GM23248 (cell line): ENCODE results near the gene MAFG. TPM values are rescaled to one million over a fixed set of nuclear protein-coding genes. Genes with fewer than 3 reads are reported as not detected.

Experiments used
- DNase-seq: peaks from one replicate; pipeline ENCODE4 v3.0.0-alpha.2; 2015
- H2AFZ ChIP-seq: fragments of 200-600 bp; sonication (generic); 2 replicates; pipeline ENCODE4 v1.6.1; 2016; ENCODE audit warnings: antibody characterized with exemption
- H3F3A ChIP-seq: fragments of 200-600 bp; sonication (generic); 2 replicates; pipeline ENCODE4 v1.6.1; 2016; ENCODE audit warnings: mild to moderate bottlenecking, antibody characterized with exemption, mixed run types; ENCODE audit not compliant: insufficient read depth
- H3K27ac ChIP-seq: fragments of 200-600 bp; sonication (generic); 2 replicates; pipeline ENCODE4 v1.5.1; 2016; ENCODE audit warnings: mild to moderate bottlenecking
- H3K27me3 ChIP-seq: fragments of 200-600 bp; sonication (generic); replicated peaks from 2 replicates; pipeline ENCODE4 v1.6.1; 2016; ENCODE audit warnings: mild to moderate bottlenecking; ENCODE audit not compliant: insufficient read depth
- H3K36me3 ChIP-seq: fragments of 200-600 bp; sonication (generic); 2 replicates; pipeline ENCODE4 v1.6.1; 2016; ENCODE audit warnings: low read depth, mild to moderate bottlenecking
- H3K4me1 ChIP-seq: fragments of 200-600 bp; sonication (generic); 2 replicates; pipeline ENCODE4 v1.6.1; 2016; ENCODE audit warnings: mild to moderate bottlenecking; ENCODE audit not compliant: insufficient read depth
- H3K4me2 ChIP-seq: fragments of 200-600 bp; sonication (generic); one replicate; pipeline ENCODE4 v1.6.1; 2016; ENCODE audit warnings: mild to moderate bottlenecking; ENCODE audit not compliant: unreplicated experiment
- H3K4me3 ChIP-seq: fragments of 200-600 bp; sonication (generic); 2 replicates; pipeline ENCODE4 v1.5.1; 2016; ENCODE audit warnings: mild to moderate bottlenecking
- H3K79me2 ChIP-seq: fragments of 200-600 bp; sonication (generic); 2 replicates; pipeline ENCODE4 v1.6.1; 2016; ENCODE audit warnings: mild to moderate bottlenecking; ENCODE audit not compliant: insufficient read depth
- H3K9ac ChIP-seq: fragments of 200-600 bp; sonication (generic); 2 replicates; pipeline ENCODE4 v1.6.1; 2016; ENCODE audit warnings: mild to moderate bottlenecking
- H3K9me2 ChIP-seq: fragments of 200-600 bp; sonication (generic); 2 replicates; pipeline ENCODE4 v1.6.1; 2016; ENCODE audit warnings: mixed run types, mild to moderate bottlenecking, moderate library complexity; ENCODE audit not compliant: insufficient read depth
- H3K9me3 ChIP-seq: fragments of 200-600 bp; sonication (generic); one replicate; pipeline ENCODE4 v1.6.1; 2017; ENCODE audit warnings: low read depth
- H4K20me1 ChIP-seq: fragments of 200-600 bp; sonication (generic); 2 replicates; pipeline ENCODE4 v1.6.0; 2016; ENCODE audit not compliant: insufficient read depth
- EZH2 ChIP-seq: fragments of 200-600 bp; sonication (generic); IDR thresholded peaks from 2 replicates; pipeline ENCODE4 v1.6.1; 2018; ENCODE audit warnings: antibody characterized with exemption, mild to moderate bottlenecking; ENCODE audit not compliant: insufficient read depth, poor library complexity, severe bottlenecking
- EZH2phosphoT487 ChIP-seq: fragments of 200-600 bp; sonication (generic); IDR thresholded peaks from 2 replicates; pipeline ENCODE4 v1.6.1; 2018; ENCODE audit warnings: antibody characterized with exemption, moderate library complexity, mild to moderate bottlenecking, low read depth; ENCODE audit not compliant: insufficient read depth
- WGBS, 2 experiments: methylation state at CpG; one replicate each; pipeline ENCODE4 v1.1.6; 2015 to 2017; ENCODE audit warnings: low lambda C conversion rate in 2 of 2, low coverage in 1 of 2; ENCODE audit errors: missing lambda C conversion rate in 2 of 2; 5-methylcytosine and 5-hydroxymethylcytosine counted together
- in situ Hi-C: fragments of 300-500 bp; cut with MboI; formaldehyde crosslinking; loops from 2 replicates; pipeline ENCODE4 v1.15.0; 2020
- polyA plus RNA-seq: library from polyadenylated mRNA; unstranded; fragments of >200 nt; fragmentation: Nextera tagmentation; extraction: Ambion mirVana; gene quantifications from 2 replicates; pipeline ENCODE4 v1.2.1, GENCODE V29; 2016
- total RNA-seq: library from RNA; depleted of rRNA; stranded (reverse); fragments of >200 nt; shearing (Covaris generic); gene quantifications from 2 replicates; pipeline ENCODE4 v1.2.3, GENCODE V29; 2014

Gene MAFG
- total and polyA plus RNA-seq, 2 experiments from 2014 or later, result 5.0 to 19.8 TPM

GRCh38 chr17:81939218-81939617, 11.7 kb upstream of the MAFG start:
- 0 out of 2 replicates have a peak, but pooled peaks cover 7% of the 10 kb centered on the region for H3K4me1 ChIP-seq
- no peaks in the 10 kb centered on the region for H3K9me2 ChIP-seq
- no peaks in the 10 kb centered on the region for H3K36me3 ChIP-seq
- no peak overlapping the region for H2AFZ ChIP-seq
- H3K4me3 ChIP-seq, result no peak overlapping the region
- in situ Hi-C loops, result no loop called here
- H4K20me1 ChIP-seq, result no peaks in the 10 kb centered on the region
- H3K27me3 ChIP-seq, result no peaks in the 10 kb centered on the region
- no peak overlapping the region for H3K27ac ChIP-seq
- no peak overlapping the region for H3K4me2 ChIP-seq
- DNase-seq, result no peak
- WGBS, 2 experiments, result 87 to 88% methylated on average over 15 of the region's 15 CpGs
- H3K9me3 ChIP-seq, result no peaks in the 10 kb centered on the region
- no peaks in the 10 kb centered on the region for H3F3A ChIP-seq
- no peak overlapping the region for H3K9ac ChIP-seq
- no peak for TF ChIP-seq EZH2
- no peak for TF ChIP-seq EZH2phosphoT487
- peaks cover 16% of the 10 kb centered on the region for H3K79me2 ChIP-seq

- Histone ChIP-seq H2AFZ (no peak overlapping the region), H3K4me2 (peak overlapping the region; percentile 82)
- 89 to 95% methylated on average over 5 to 6 of the region's 6 CpGs for whole genome bisulfite sequencing, 2 experiments
These were observed 8.2 kb upstream of the MAFG start for GRCh38 chr17:81935709-81936084.

GRCh38 chr17:81934850-81935708, 7.5 kb upstream of the MAFG start:
- no peak for TF ChIP-seq EZH2
- no peak for TF ChIP-seq EZH2phosphoT487
- no peaks in the 10 kb centered on the region for H4K20me1 ChIP-seq
- H3K36me3 ChIP-seq, result no peaks in the 10 kb centered on the region
- in situ Hi-C loops, result no loop called here
- H3K79me2 ChIP-seq, result peaks cover 16% of the 10 kb centered on the region
- H3K27me3 ChIP-seq, result no peaks in the 10 kb centered on the region
- H3K9me3 ChIP-seq, result no peaks in the 10 kb centered on the region
- 87 to 91% methylated on average over 31 to 38 of the region's 38 CpGs for WGBS, 2 experiments
- no peak overlapping the region for H3K4me2 ChIP-seq
- DNase-seq, result no peak
- H3K9ac ChIP-seq, result no peak overlapping the region
- H2AFZ ChIP-seq, result no peak overlapping the region
- 0 out of 2 replicates have a peak, but pooled peaks cover 7% of the 10 kb centered on the region for H3K4me1 ChIP-seq
- 0 out of 2 replicates have a peak overlapping the region, but pooled peaks have one; percentile 86 for H3K4me3 ChIP-seq
- H3K27ac ChIP-seq, result no peak overlapping the region
- no peaks in the 10 kb centered on the region for H3F3A ChIP-seq
- H3K9me2 ChIP-seq, result no peaks in the 10 kb centered on the region

More at GRCh38 chr17:81935709-81936084, 8.2 kb upstream of the MAFG start:
- Histone ChIP-seq H4K20me1 (no peaks in the 10 kb centered on the region), H3K9ac (peak overlapping the region; percentile 28; the same call in 1 of the 2 replicates), H3K9me3 (no peaks in the 10 kb centered on the region), H3K4me1 (0 out of 2 replicates have a peak, but pooled peaks cover 7% of the 10 kb centered on the region), H3K27me3 (no peaks in the 10 kb centered on the region), H3K27ac (no peak overlapping the region), H3K79me2 (peaks cover 16% of the 10 kb centered on the region), H3K36me3 (no peaks in the 10 kb centered on the region), H3K9me2 (no peaks in the 10 kb centered on the region), H3F3A (no peaks in the 10 kb centered on the region), H3K4me3 (peak overlapping the region; percentile 86)
- DNase-seq, result no peak
- in situ Hi-C loops, result no loop called here
- TF ChIP-seq EZH2phosphoT487, result no peak
- no peak for TF ChIP-seq EZH2

- WGBS, 2 experiments, result 94 to 96% methylated on average over 22 to 23 of the region's 23 CpGs
- no peak for DNase-seq
- H3K27ac ChIP-seq, result no peak overlapping the region
- H3K9ac ChIP-seq, result no peak overlapping the region
- TF ChIP-seq EZH2phosphoT487, result no peak
- TF ChIP-seq EZH2, result no peak
- no peaks in the 10 kb centered on the region for H3K9me2 ChIP-seq
- no peak overlapping the region for H2AFZ ChIP-seq
- no peaks in the 10 kb centered on the region for H3K27me3 ChIP-seq
- H3K4me3 ChIP-seq, result no peak overlapping the region
- no peaks in the 10 kb centered on the region for H3K36me3 ChIP-seq
- no peaks in the 10 kb centered on the region for H3F3A ChIP-seq
- H4K20me1 ChIP-seq, result no peaks in the 10 kb centered on the region
- H3K79me2 ChIP-seq, result peaks cover 16% of the 10 kb centered on the region
- no peak overlapping the region for H3K4me2 ChIP-seq
- in situ Hi-C loops, result no loop called here
- H3K9me3 ChIP-seq, result no peaks in the 10 kb centered on the region
- 0 out of 2 replicates have a peak, but pooled peaks cover 7% of the 10 kb centered on the region for H3K4me1 ChIP-seq
These were observed 6.7 kb upstream of the MAFG start for GRCh38 chr17:81934098-81934757.
